ENCODE results near the gene OPRL1.
"Not testable (repeated sequence)": the region's sequence is repeated elsewhere in the genome, so short reads cannot be mapped to it uniquely, and the experiment has no call there.

OPRL1 gene

GRCh38 chr20:64119681-64120341 lies 39.9 kb downstream of the OPRL1 start:
- no peak for DNase-seq (ENCODE audit: low read depth in 1 of 2, low spot score in 1 of 2)
- TF ChIP-seq JUND (IDR thresholded peaks at IDR 0.05; ENCODE audit: low read depth) = no peak
- in situ Hi-C loops (cut with HindIII; ENCODE audit: low pct_unique_long_range_greater_than_20kb, low sequenced_read_pairs) = no loop called here

DNA sequence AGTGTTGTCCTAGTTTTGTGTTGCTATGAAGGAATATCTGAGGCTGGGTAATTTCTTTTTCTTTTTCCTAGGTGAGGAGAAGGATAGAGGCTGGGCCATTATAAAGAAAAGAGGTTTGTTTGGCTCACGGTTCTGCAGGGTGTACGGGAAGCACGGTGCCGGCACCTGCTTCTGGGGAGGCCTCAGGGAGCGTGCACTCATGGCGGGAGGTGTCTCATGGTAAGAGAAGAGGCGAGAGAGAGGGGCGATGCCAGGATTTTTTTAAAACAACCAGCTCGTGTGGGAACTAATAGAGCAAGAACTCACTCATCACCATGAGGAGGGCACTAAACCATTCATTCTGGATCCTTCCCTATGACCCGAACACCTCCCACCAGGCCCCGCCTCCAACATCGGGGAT lies 41.7 kb downstream of the OPRL1 start:
- no peak for TF ChIP-seq JUND (IDR thresholded peaks at IDR 0.05; ENCODE audit: low read depth)
- no peak for DNase-seq (ENCODE audit: low read depth in 1 of 2, low spot score in 1 of 2)
- in situ Hi-C loops (cut with HindIII; ENCODE audit: low pct_unique_long_range_greater_than_20kb, low sequenced_read_pairs) = no loop called here

- DNase-seq (ENCODE audit: low read depth in 1 of 2, low spot score in 1 of 2); in situ Hi-C loops (cut with HindIII; ENCODE audit: low pct_unique_long_range_greater_than_20kb, low sequenced_read_pairs): not testable (repeated sequence)
Observed at GRCh38 chr20:64122927-64123326, 43.0 kb downstream of the OPRL1 start.

GRCh38 chr20:64123517-64123916 lies 43.6 kb downstream of the OPRL1 start:
- in situ Hi-C loops (cut with HindIII; ENCODE audit: low pct_unique_long_range_greater_than_20kb, low sequenced_read_pairs); DNase-seq (ENCODE audit: low read depth in 1 of 2, low spot score in 1 of 2): not testable (repeated sequence)

GRCh38 chr20:64129146-64129782 lies 49.4 kb downstream of the OPRL1 start:
- no peak for TF ChIP-seq JUND (IDR thresholded peaks at IDR 0.05; ENCODE audit: low read depth)
- in situ Hi-C loops (cut with HindIII; ENCODE audit: low pct_unique_long_range_greater_than_20kb, low sequenced_read_pairs) = no loop called here
- DNase-seq (ENCODE audit: low read depth in 1 of 2, low spot score in 1 of 2) = no peak

GRCh38 chr20:64130271-64130670 lies 50.4 kb downstream of the OPRL1 start:
- TF ChIP-seq JUND (IDR thresholded peaks at IDR 0.05; ENCODE audit: low read depth) = no peak
- DNase-seq (ENCODE audit: low read depth in 1 of 2, low spot score in 1 of 2) = no peak
- in situ Hi-C loops (cut with HindIII; ENCODE audit: low pct_unique_long_range_greater_than_20kb, low sequenced_read_pairs) = no loop called here

DNA sequence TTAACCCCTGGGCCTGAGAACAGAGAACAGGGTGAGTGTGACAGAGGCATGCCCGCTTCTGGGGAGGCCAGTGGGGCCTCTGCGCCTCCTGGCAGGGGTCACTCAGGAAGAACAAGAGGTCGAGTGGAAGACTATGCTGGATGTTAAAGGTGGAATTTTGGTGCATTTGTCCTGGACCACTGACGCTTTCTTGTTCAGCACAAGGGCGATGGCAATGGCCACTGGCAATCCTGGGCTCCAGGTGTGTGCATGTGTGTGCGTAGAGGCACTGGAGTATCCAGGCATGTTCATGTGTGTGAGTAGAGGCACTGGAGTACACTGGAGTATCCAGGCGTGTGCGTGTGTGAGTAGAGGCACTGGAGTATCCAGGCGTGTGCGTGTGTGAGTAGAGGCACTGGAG lies 51.0 kb downstream of the OPRL1 start:
- no peak for DNase-seq (ENCODE audit: low read depth in 1 of 2, low spot score in 1 of 2)
- no peak for TF ChIP-seq JUND (IDR thresholded peaks at IDR 0.05; ENCODE audit: low read depth)
- in situ Hi-C loops (cut with HindIII; ENCODE audit: low pct_unique_long_range_greater_than_20kb, low sequenced_read_pairs) = no loop called here

GRCh38 chr20:64131406-64131805 lies 51.5 kb downstream of the OPRL1 start:
- TF ChIP-seq JUND (IDR thresholded peaks at IDR 0.05; ENCODE audit: low read depth) = no peak
- DNase-seq (ENCODE audit: low read depth in 1 of 2, low spot score in 1 of 2) = peak in 1 of 2 experiments; percentile 90
- in situ Hi-C loops (cut with HindIII; ENCODE audit: low pct_unique_long_range_greater_than_20kb, low sequenced_read_pairs) = no loop called here

DNA sequence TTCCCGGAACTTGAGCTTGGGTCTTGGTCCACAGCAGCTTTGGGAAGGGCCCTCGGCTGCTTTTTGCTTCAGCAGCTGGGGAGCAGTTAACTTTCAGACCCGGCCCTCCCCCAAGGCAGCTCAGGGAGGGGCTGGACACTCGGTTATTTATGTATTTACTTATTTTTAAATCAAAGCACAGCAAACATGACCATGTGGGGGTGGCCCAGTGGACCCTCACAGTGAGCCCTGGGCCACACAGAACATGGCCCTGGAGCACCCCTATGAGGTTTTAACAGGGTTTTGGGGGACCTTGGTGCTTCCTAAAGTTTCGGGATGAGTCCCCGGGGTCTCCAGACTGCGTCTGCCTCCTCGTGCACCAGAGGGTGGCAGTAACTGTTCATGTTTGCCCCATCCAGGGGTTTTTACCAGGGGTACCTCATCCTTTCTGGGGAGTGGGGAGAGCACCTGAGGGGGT lies 54.1 kb downstream of the OPRL1 start:
- peak in 1 of 2 experiments; percentile 54 for DNase-seq (ENCODE audit: low read depth in 1 of 2, low spot score in 1 of 2)
- no peak for TF ChIP-seq JUND (IDR thresholded peaks at IDR 0.05; ENCODE audit: low read depth)
- in situ Hi-C loops (cut with HindIII; ENCODE audit: low pct_unique_long_range_greater_than_20kb, low sequenced_read_pairs) = no loop called here

DNA sequence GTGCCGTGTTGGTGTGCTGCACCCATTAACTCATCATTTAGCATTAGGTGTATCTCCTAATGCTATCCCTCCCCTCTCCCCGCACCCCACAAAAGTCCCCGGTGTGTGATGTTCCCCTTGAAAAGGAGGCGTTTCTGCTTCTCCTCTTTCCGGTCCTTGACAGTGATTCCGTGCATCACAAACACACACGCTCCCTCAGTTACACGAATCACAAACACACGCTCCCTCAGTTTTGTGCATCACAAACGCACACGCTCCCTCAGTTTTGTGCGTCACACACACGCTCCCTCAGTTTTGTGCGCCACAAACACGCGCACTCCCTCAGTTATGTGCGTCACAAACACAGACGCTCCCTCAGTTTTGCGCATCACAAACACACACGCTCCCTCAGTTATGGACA lies 54.9 kb downstream of the OPRL1 start:
- in situ Hi-C loops (cut with HindIII; ENCODE audit: low pct_unique_long_range_greater_than_20kb, low sequenced_read_pairs); DNase-seq (ENCODE audit: low read depth in 1 of 2, low spot score in 1 of 2): not testable (repeated sequence)

DNA sequence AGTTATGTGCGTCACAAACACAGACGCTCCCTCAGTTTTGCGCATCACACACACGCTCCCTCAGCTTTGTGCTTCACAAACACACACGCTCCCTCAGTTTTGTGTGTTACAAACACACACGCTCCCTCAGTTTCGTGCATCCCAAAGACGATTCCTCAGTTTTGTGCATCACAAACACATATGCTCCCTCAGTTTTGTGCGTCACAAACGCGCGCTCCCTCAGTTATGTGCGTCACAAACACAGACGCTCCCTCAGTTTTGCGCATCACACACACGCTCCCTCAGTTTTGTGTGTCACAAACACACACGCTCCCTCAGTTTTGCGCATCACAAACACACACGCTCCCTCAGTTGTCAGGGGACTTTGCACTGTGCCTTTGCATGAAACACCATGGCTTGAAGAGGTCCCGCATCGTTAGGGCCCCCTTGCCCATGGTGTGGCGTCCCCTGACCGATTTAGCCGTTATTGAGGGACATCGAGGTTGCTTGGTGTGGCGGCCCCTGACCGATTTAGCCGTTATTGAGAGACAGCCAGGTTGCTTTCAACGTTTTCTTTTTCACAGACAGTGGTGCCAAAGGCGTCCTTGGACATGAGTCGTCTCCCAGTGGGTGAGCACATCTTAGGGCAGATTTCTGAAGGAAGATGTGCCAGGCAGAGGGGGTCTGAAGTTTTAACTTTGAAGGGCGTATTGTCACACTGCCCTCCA lies 56.3 kb downstream of the OPRL1 start:
- in situ Hi-C loops (cut with HindIII; ENCODE audit: low pct_unique_long_range_greater_than_20kb, low sequenced_read_pairs) = no loop called here
- no peak for TF ChIP-seq JUND (IDR thresholded peaks at IDR 0.05; ENCODE audit: low read depth)
- DNase-seq (ENCODE audit: low read depth in 1 of 2, low spot score in 1 of 2) = no peak

GRCh38 chr20:64137598-64138031 lies 57.7 kb downstream of the OPRL1 start:
- in situ Hi-C loops (cut with HindIII; ENCODE audit: low pct_unique_long_range_greater_than_20kb, low sequenced_read_pairs) = no loop called here

DNA sequence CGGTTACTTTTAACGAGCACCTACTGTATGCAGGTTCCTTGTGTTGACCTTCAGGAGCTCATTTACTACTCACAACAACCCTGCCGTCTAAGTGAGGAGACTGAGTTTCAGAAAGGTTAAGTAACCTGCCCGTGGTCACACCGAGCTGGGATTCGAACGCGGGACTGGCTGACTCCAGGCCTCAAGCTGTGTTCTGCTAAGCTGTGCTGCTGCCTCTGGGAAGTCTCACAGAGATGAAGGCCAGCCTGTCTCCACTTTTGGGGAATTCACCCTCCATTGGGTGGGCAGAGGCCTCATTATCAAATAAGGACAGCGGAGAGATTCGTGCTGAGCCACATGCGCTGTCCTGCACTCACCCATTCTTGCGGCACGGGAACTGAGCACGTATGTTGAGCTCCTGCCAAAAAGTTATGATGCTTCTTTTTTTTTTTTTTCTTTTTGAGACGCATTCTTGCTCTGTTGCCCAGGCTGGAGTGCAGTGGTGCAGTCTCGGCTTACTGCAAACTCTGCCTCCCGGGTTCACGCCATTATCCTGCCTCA lies 58.5 kb downstream of the OPRL1 start:
- TF ChIP-seq JUND (IDR thresholded peaks at IDR 0.05; ENCODE audit: low read depth) = no peak
- no peak for DNase-seq (ENCODE audit: low read depth in 1 of 2, low spot score in 1 of 2)
- in situ Hi-C loops (cut with HindIII; ENCODE audit: low pct_unique_long_range_greater_than_20kb, low sequenced_read_pairs) = no loop called here

More at GRCh38 chr20:64137598-64138031, 57.7 kb downstream of the OPRL1 start:
- no peak for TF ChIP-seq JUND (IDR thresholded peaks at IDR 0.05; ENCODE audit: low read depth)
- DNase-seq (ENCODE audit: low read depth in 1 of 2, low spot score in 1 of 2) = no peak

All from T47D (cell line).